CD4-positive, alpha-beta T cell treated with Interleukin-6 for 4 hours (primary cell): ENCODE measurements around the gene ZNF804B.

Experiments used
- DNase-seq: peaks from one replicate; pipeline ENCODE4 v3.0.0-alpha.2; 2020; ENCODE audit warnings: mixed read lengths

ZNF804B gene

GRCh38 chr7:88842201-88842600 is 82.7 kb downstream of the ZNF804B start:
- DNase-seq = no peak

- DNase-seq = no peak
These were observed 85.6 kb downstream of the ZNF804B start for GRCh38 chr7:88845091-88845490.

- no peak for DNase-seq
These were observed 91.7 kb downstream of the ZNF804B start for GRCh38 chr7:88851220-88851619.

- no peak for DNase-seq
These were observed 99.8 kb downstream of the ZNF804B start for GRCh38 chr7:88859288-88859687.

- no peak for DNase-seq
These were observed 106.9 kb downstream of the ZNF804B start for GRCh38 chr7:88866265-88866863.

- DNase-seq = no peak
These were observed 107.7 kb downstream of the ZNF804B start for GRCh38 chr7:88867158-88867557.

- DNase-seq = no peak
These were observed 109.0 kb downstream of the ZNF804B start for GRCh38 chr7:88868456-88868855.

- no peak for DNase-seq
These were observed 121.6 kb downstream of the ZNF804B start for GRCh38 chr7:88881136-88881535.

GRCh38 chr7:88885131-88885530 is 125.6 kb downstream of the ZNF804B start:
- no peak for DNase-seq

- DNase-seq = no peak
These were observed 129.2 kb downstream of the ZNF804B start for GRCh38 chr7:88888684-88889083.

GRCh38 chr7:88910516-88910915 is 151.0 kb downstream of the ZNF804B start:
- no peak for DNase-seq

GRCh38 chr7:88912852-88913251 is 153.4 kb downstream of the ZNF804B start:
- no peak for DNase-seq

- no peak for DNase-seq
These were observed 156.1 kb downstream of the ZNF804B start for GRCh38 chr7:88915615-88916014.

- DNase-seq = no peak
These were observed 160.1 kb downstream of the ZNF804B start for GRCh38 chr7:88919478-88920131.

- DNase-seq = no peak
These were observed 163.4 kb downstream of the ZNF804B start for GRCh38 chr7:88922944-88923343.

GRCh38 chr7:88928276-88928675 is 168.8 kb downstream of the ZNF804B start:
- DNase-seq = no peak

- no peak for DNase-seq
These were observed 170.2 kb downstream of the ZNF804B start for GRCh38 chr7:88929719-88930118.

GRCh38 chr7:88933285-88933684 is 173.8 kb downstream of the ZNF804B start:
- no peak for DNase-seq

GRCh38 chr7:88942815-88943501 is 183.5 kb downstream of the ZNF804B start:
- no peak for DNase-seq

- no peak for DNase-seq
These were observed 192.3 kb downstream of the ZNF804B start for GRCh38 chr7:88951826-88952225.

- no peak for DNase-seq
These were observed 204.9 kb downstream of the ZNF804B start for GRCh38 chr7:88964418-88964817.

- DNase-seq = no peak
These were observed 205.9 kb downstream of the ZNF804B start for GRCh38 chr7:88965371-88965770.

- DNase-seq = no peak
These were observed 207.9 kb downstream of the ZNF804B start for GRCh38 chr7:88967432-88967831.

- DNase-seq = no peak
These were observed 209.7 kb downstream of the ZNF804B start for GRCh38 chr7:88969167-88969566.
